Measurements from ENCODE around the gene NTN1. TPM values are rescaled to one million over a fixed set of nuclear protein-coding genes. Genes with fewer than 3 reads are reported as not detected.

The NTN1 gene
- total and polyA plus RNA-seq, 2 donors from 2014 or later = 1.8 TPM

DNA sequence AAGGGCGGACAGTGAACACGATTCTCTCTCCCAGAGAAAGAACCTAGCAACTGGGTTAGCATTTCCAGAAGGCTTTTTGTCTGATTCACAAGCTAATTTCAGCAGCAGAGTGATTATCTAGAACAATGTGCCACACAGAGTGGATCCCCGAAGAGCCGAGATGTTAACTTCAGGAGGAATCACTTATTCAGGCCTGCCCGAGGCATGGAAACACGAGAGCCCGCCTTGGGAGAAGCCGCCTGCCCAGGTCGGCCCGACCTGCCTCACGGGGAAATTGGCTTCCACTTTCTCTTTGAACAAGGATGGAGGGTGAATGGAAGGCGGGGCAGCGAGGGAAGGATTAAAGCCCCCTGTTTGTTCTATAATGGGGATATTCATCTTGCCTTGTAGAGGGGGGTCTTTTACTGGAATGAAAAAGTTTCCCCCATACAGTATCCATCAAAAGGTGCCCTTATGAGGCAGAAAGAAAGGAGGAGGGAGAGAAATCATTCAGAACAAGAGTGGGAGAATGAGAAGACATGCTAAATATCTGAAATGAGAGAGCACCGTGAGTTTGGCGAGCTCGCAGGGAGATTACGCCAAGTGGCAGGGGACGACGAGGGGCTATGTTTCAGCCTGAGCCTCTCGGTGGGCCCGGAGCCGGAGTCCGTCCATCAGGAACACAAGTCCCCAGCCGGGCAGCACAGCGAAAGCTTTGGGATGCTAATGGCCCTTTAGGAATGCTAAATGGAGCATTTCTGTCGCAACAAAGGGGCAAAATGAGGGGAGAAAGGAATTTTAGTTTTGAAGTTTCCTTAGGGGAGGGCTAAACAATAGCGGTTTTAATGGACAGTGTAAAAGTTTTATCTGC lies 33.0 kb downstream of the NTN1 start:
- DNase-seq = no peak
- Histone ChIP-seq H3K9ac (ENCODE audit: low read length in 3 of 3) (no peak overlapping the region), H3K4me3 (ENCODE audit: low read length in 3 of 3) (no peak overlapping the region), H3K36me3 (ENCODE audit: control insufficient read depth in 2 of 3, insufficient read depth in 3 of 3, low read length in 3 of 3) (no peaks in the 10 kb centered on the region), H3K27me3 (ENCODE audit: control insufficient read depth, insufficient read depth, low read length) (no peaks in the 10 kb centered on the region), H3K4me1 (ENCODE audit: control insufficient read depth in 2 of 3, insufficient read depth in 2 of 3, low read depth in 1 of 3, low read length in 3 of 3) (no peaks in the 10 kb centered on the region), H3K9me3 (ENCODE audit: control insufficient read depth in 2 of 3, insufficient read depth in 1 of 3, low read length in 3 of 3) (no peaks in the 10 kb centered on the region), H3K27ac (ENCODE audit: low read depth in 2 of 2, low read length in 2 of 2) (no peak overlapping the region)
- no peak for TF ChIP-seq CTCF (IDR thresholded peaks at IDR 0.05; ENCODE audit: borderline replicate concordance, extremely low read depth, insufficient read depth)
- no peak for FAIRE-seq
- intact Hi-C loops (cut with DNase I) = no loop called here

- intact Hi-C loops (cut with DNase I) = no loop called here
- FAIRE-seq = no peak
Observed at GRCh38 chr17:9055281-9055680, 34.0 kb downstream of the NTN1 start.

DNA sequence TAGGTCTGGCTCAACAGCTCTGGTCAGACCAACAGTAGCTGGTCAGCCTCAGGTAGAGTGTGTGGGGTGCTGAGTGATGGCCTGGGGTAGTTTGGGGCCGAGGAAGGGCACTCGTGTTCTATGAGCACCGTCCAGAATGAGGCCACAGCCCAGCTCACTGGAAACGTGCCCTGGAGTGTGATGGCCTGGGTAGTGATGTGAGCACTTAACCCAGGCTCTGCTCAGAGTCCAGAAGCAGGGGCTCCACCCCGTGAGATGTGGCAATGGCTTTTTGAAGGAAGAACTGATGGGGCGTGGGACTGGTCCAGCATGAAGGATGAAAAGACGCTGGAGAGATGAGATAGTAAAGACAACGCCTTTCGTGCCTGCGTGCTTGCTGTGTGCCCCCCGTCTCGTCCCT lies 35.3 kb downstream of the NTN1 start:
- DNase-seq (no peak), FAIRE-seq (no peak)
- Histone ChIP-seq H3K9ac (ENCODE audit: low read length in 3 of 3) (no peak overlapping the region), H3K27ac (ENCODE audit: low read depth in 2 of 2, low read length in 2 of 2) (no peak overlapping the region), H3K36me3 (ENCODE audit: control insufficient read depth in 2 of 3, insufficient read depth in 3 of 3, low read length in 3 of 3) (no peaks in the 10 kb centered on the region), H3K4me3 (ENCODE audit: low read length in 3 of 3) (no peak overlapping the region), H3K27me3 (ENCODE audit: control insufficient read depth, insufficient read depth, low read length) (no peaks in the 10 kb centered on the region), H3K4me1 (ENCODE audit: control insufficient read depth in 2 of 3, insufficient read depth in 2 of 3, low read depth in 1 of 3, low read length in 3 of 3) (no peaks in the 10 kb centered on the region), H3K9me3 (ENCODE audit: control insufficient read depth in 2 of 3, insufficient read depth in 1 of 3, low read length in 3 of 3) (no peaks in the 10 kb centered on the region)
- TF ChIP-seq CTCF (IDR thresholded peaks at IDR 0.05; ENCODE audit: borderline replicate concordance, extremely low read depth, insufficient read depth) = no peak
- intact Hi-C loops (cut with DNase I) = no loop called here

More at GRCh38 chr17:9055281-9055680, 34.0 kb downstream of the NTN1 start:
- TF ChIP-seq CTCF (IDR thresholded peaks at IDR 0.05; ENCODE audit: borderline replicate concordance, extremely low read depth, insufficient read depth) = no peak
- no peaks in the 10 kb centered on the region for H3K4me1 ChIP-seq (ENCODE audit: control insufficient read depth in 2 of 3, insufficient read depth in 2 of 3, low read depth in 1 of 3, low read length in 3 of 3)
- no peak for DNase-seq
- H3K9ac ChIP-seq (ENCODE audit: low read length in 3 of 3) = no peak overlapping the region
- no peak overlapping the region for H3K27ac ChIP-seq (ENCODE audit: low read depth in 2 of 2, low read length in 2 of 2)
- no peaks in the 10 kb centered on the region for H3K27me3 ChIP-seq (ENCODE audit: control insufficient read depth, insufficient read depth, low read length)
- H3K9me3 ChIP-seq (ENCODE audit: control insufficient read depth in 2 of 3, insufficient read depth in 1 of 3, low read length in 3 of 3) = no peaks in the 10 kb centered on the region
- no peak overlapping the region for H3K4me3 ChIP-seq (ENCODE audit: low read length in 3 of 3)
- no peaks in the 10 kb centered on the region for H3K36me3 ChIP-seq (ENCODE audit: control insufficient read depth in 2 of 3, insufficient read depth in 3 of 3, low read length in 3 of 3)
